Ishikawa (cell line): ENCODE data around the gene ATP10D.

Experiments used
- CEBPB ChIP-seq: IDR thresholded peaks from 2 replicates; pipeline ENCODE4 v1.6.1; 2012
- CREB1 ChIP-seq: IDR thresholded peaks from 2 replicates; pipeline ENCODE4 v1.6.1; 2012; ENCODE audit warnings: low read depth
- EGR1 ChIP-seq: IDR thresholded peaks from 2 replicates; pipeline ENCODE4 v1.6.1; 2012
- EP300 ChIP-seq: IDR thresholded peaks from 2 replicates; pipeline ENCODE4 v1.6.1; 2012; ENCODE audit warnings: borderline replicate concordance
- FOXM1 ChIP-seq: IDR thresholded peaks from 2 replicates; pipeline ENCODE4 v1.6.1; 2012; ENCODE audit warnings: low read depth, borderline replicate concordance
- NFIC ChIP-seq: IDR thresholded peaks from 2 replicates; pipeline ENCODE4 v1.6.1; 2012
- RAD21 ChIP-seq: IDR thresholded peaks from 2 replicates; pipeline ENCODE4 v1.6.1; 2012; ENCODE audit warnings: low read depth
- TAF1 ChIP-seq: IDR thresholded peaks from 2 replicates; pipeline ENCODE4 v1.6.1; 2012; ENCODE audit warnings: low read depth, mild to moderate bottlenecking
- TCF12 ChIP-seq: IDR thresholded peaks from 2 replicates; pipeline ENCODE4 v1.6.1; 2012; ENCODE audit warnings: low read depth
- TEAD4 ChIP-seq: IDR thresholded peaks from 2 replicates; pipeline ENCODE4 v1.6.1; 2012
- YY1 ChIP-seq: IDR thresholded peaks from 2 replicates; pipeline ENCODE4 v1.6.1; 2012; ENCODE audit warnings: low read depth
- ZBTB7A ChIP-seq: IDR thresholded peaks from 2 replicates; pipeline ENCODE4 v1.6.1; 2012; ENCODE audit warnings: low read depth
- TF ChIP-seq, protein P1 (sequence below): IDR thresholded peaks from 2 replicates; pipeline ENCODE4 v1.6.1; 2012
- TF ChIP-seq, protein P2 (sequence below): IDR thresholded peaks from 2 replicates; pipeline ENCODE4 v1.6.1; 2012
- TF ChIP-seq, protein P3 (sequence below): IDR thresholded peaks from 2 replicates; pipeline ENCODE4 v1.6.1; 2012; ENCODE audit warnings: low read depth, mild to moderate bottlenecking

ATP10D gene

DNA sequence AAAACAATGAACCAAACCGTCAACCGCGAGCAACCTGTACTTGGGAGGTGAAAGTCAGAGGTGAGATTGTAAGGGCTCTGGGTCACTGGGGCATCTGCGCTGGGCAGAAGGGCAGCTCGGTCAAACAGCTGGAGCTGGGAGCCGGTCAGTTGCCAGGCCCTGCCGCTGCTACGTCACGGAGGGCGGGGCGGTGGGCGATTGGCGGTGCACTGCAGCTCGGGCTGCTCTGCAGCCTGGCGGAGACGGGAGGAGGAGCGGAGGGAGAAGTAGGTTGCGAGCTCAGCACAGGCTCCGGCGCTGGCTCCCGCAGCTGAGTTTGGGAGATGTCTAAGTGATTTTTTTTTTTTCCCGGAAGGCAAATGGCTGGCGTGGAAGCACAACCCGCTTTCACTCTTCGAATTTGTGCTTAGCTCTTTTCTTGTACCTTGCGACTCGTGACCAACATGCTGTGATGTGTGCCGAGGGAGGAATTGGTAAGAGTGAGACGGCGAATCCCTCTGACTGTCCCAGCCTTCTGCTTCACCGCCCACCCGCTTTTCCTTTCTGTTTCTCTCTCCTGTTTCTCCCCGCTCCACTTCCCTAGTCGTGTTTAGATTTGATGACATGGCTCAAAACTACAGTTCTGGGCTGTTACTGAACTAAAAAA lies at the start of gene ATP10D:
Gene ATP10D (plus strand): TSS at position 229 of the 646 bp plus-strand sequence. CDS start 27,266 bp downstream, outside the sequence.
- TF ChIP-seq YY1 (0 out of 2 replicates have a peak, but pooled peaks have one; percentile 53), EP300 (no peak), TAF1 (peak; percentile 64; the same call in 1 of the 2 replicates), EGR1 (peak; percentile 22; the same call in 1 of the 2 replicates), NFIC (peak; percentile 31; the same call in 1 of the 2 replicates), CREB1 (peak; percentile 59), TCF12 (peak; percentile 33; the same call in 1 of the 2 replicates), FOXM1 (no peak)
- TF ChIP-seq, protein P1, sequence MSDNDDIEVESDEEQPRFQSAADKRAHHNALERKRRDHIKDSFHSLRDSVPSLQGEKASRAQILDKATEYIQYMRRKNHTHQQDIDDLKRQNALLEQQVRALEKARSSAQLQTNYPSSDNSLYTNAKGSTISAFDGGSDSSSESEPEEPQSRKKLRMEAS = peak; percentile 57
- TF ChIP-seq, protein P2, sequence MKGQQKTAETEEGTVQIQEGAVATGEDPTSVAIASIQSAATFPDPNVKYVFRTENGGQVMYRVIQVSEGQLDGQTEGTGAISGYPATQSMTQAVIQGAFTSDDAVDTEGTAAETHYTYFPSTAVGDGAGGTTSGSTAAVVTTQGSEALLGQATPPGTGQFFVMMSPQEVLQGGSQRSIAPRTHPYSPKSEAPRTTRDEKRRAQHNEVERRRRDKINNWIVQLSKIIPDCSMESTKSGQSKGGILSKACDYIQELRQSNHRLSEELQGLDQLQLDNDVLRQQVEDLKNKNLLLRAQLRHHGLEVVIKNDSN = peak; percentile 28; the same call in 1 of the 2 replicates

DNA sequence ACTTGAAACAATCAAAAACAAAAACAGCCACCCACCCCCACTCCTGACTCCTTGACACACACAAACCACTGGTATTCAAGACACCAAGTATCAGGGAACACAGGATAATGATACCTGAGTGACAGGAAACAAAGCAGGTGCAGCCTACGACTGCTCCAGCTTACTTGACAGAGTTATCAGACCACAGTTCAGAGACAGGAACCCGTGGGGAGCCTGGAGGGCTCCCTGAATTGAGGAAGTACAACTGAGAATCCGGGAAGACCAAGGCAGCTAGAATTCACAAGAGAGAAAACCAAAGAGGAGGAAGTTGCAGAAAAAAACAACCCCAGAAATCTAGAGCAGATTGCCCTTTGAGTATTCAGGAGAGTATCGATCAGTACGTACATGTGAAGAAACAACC lies 42.1 kb upstream of the ATP10D start:
- TF ChIP-seq EGR1 = no peak
- TF ChIP-seq CEBPB = no peak

DNA sequence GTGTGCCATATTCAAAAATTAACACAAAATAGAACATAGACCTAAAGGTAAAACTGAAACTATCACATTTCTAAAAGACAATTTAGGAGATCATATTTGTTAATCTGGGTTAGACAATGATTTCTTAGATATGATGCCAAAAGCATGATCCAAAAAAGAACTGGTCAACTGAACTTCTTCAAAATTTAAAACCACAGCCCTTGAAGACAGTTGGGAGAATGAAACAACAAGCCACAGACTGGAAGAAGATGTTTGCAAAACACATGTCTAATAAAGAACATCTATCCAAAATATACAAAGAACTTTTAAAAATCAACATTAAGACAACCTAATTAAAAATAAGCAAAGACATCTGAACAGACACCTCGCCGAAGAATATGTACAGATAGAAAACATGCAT lies 41.0 kb upstream of the ATP10D start:
- TF ChIP-seq RAD21 (no peak), ZBTB7A (no peak), TCF12 (no peak), EP300 (no peak), TEAD4 (no peak), CREB1 (no peak), TAF1 (no peak)
- TF ChIP-seq, protein P2 = no peak
- TF ChIP-seq, protein P1 = no peak
- TF ChIP-seq, protein P3, sequence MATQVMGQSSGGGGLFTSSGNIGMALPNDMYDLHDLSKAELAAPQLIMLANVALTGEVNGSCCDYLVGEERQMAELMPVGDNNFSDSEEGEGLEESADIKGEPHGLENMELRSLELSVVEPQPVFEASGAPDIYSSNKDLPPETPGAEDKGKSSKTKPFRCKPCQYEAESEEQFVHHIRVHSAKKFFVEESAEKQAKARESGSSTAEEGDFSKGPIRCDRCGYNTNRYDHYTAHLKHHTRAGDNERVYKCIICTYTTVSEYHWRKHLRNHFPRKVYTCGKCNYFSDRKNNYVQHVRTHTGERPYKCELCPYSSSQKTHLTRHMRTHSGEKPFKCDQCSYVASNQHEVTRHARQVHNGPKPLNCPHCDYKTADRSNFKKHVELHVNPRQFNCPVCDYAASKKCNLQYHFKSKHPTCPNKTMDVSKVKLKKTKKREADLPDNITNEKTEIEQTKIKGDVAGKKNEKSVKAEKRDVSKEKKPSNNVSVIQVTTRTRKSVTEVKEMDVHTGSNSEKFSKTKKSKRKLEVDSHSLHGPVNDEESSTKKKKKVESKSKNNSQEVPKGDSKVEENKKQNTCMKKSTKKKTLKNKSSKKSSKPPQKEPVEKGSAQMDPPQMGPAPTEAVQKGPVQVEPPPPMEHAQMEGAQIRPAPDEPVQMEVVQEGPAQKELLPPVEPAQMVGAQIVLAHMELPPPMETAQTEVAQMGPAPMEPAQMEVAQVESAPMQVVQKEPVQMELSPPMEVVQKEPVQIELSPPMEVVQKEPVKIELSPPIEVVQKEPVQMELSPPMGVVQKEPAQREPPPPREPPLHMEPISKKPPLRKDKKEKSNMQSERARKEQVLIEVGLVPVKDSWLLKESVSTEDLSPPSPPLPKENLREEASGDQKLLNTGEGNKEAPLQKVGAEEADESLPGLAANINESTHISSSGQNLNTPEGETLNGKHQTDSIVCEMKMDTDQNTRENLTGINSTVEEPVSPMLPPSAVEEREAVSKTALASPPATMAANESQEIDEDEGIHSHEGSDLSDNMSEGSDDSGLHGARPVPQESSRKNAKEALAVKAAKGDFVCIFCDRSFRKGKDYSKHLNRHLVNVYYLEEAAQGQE = no peak

DNA sequence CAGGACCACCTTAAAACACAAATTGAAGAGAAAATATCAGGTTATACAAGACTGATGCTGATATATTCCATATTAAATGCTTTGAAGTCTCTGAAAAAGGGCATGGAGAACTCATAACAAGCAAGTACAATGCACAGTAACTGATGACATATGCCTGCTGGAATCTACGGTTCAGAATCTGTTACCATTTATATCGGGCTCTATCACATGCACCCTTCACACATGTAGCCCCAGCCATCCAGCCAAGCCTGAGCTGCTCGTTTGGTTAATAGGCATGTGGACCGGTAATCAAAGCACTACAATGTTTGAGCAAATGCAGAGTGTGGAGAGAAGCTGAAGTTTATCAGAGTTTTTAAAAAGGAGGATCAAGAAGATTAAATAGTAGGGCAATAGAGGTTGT lies 33.4 kb upstream of the ATP10D start:
- no peak for TF ChIP-seq YY1
- TF ChIP-seq CREB1 = no peak
- TF ChIP-seq NFIC = no peak
- TF ChIP-seq TCF12 = no peak

DNA sequence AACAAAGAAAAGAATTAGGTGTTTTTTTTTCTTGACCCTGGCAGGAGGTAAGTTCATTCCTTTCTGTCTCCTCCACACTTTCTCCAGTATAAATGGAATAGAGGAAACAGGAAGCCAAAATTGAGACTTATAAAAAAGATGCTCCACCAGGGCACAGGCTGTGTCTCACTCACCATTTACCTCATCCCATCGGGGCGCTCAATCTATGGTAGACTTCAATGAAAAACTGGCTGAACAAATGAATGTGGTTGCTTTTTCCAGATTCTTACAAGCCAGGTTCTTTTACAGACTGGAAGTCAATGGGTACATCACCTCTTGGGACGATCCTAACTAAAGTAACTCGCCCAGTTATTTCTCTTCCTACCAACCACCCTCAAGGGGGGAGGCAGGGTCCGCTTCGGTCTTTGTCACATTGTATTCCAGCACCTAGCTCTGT lies 22.3 kb upstream of the ATP10D start:
- TF ChIP-seq TCF12 (no peak), CEBPB (no peak), TEAD4 (no peak), TAF1 (no peak), CREB1 (no peak), EGR1 (no peak), EP300 (no peak), FOXM1 (no peak), NFIC (no peak), ZBTB7A (no peak), RAD21 (no peak), YY1 (no peak)
- TF ChIP-seq, protein P2 = no peak
- TF ChIP-seq, protein P3 = no peak
- TF ChIP-seq, protein P1 = no peak
